Body of pancreas (tissue), 4 donors: ENCODE measurements around the gene SFXN1. TPM values are rescaled to one million over a fixed set of nuclear protein-coding genes. Genes with fewer than 3 reads are reported as not detected.

Source experiments
- ATAC-seq: fragments of 150-250 bp; one replicate; pipeline ENCODE4 v1.9.1; 2016
- DNase-seq, 4 donors: peaks; one replicate each; pipeline ENCODE4 v3.0.0-alpha.2; 2019
- H3K27ac ChIP-seq, 4 donors: fragments of 200-600 bp; sonication (generic); 1 replicate in 3 of 4; 2 replicates in 1 of 4; pipeline versions ENCODE4 v1.5.1 to v1.6.1; 2016 to 2019; ENCODE audit warnings: mild to moderate bottlenecking in 1 of 4, mixed read lengths in 1 of 4, moderate library complexity in 1 of 4
- H3K27me3 ChIP-seq, 2 donors: fragments of 200-600 bp; sonication (generic); one replicate each; pipeline ENCODE4 v1.6.0; 2016; ENCODE audit warnings: mild to moderate bottlenecking in 1 of 2
- H3K36me3 ChIP-seq, 2 donors: fragments of 200-600 bp; sonication (generic); replicated peaks in 1 of 2; 2 replicates each; pipeline ENCODE4 v1.5.1; 2016; ENCODE audit warnings: low read depth in 2 of 2; ENCODE audit not compliant: insufficient read depth in 1 of 2
- H3K4me1 ChIP-seq: fragments of 200-600 bp; sonication (generic); one replicate; pipeline ENCODE4 v1.6.0; 2016
- H3K4me3 ChIP-seq, 2 donors: fragments of 200-600 bp; sonication (generic); 1 replicate in 1 of 2; 2 replicates in 1 of 2; pipeline ENCODE4 v1.5.1; 2016 to 2019
- H3K9me3 ChIP-seq, 3 donors: fragments of 200-600 bp; sonication (generic); 1 replicate in 2 of 3; 2 replicates in 1 of 3; pipeline ENCODE4 v1.5.1; 2016
- CTCF ChIP-seq, 7 experiments: fragments of 450-650 bp in 4 of 7; fragments of 200-600 bp in 3 of 7; sonication (generic) in 3 of 7; IDR thresholded peaks; one replicate each; pipeline ENCODE4 v1.5.1; 2016 to 2019; ENCODE audit warnings: antibody characterized with exemption in 7 of 7
- POLR2A ChIP-seq, 3 donors: fragments of 450-650 bp; IDR thresholded peaks; one replicate each; pipeline ENCODE4 v1.6.1; 2016; ENCODE audit warnings: antibody characterized with exemption in 3 of 3, mild to moderate bottlenecking in 2 of 3
- whole genome bisulfite sequencing, 2 donors: methylation state at CpG; one replicate each; pipeline ENCODE4 v1.1.5; 2017; 5-methylcytosine and 5-hydroxymethylcytosine counted together
- intact Hi-C: fragments of 100-400 bp; cut with DNase I; formaldehyde crosslinking; loops from one replicate; pipeline ENCODE4 v1.15.1; 2023
- total RNA-seq, 2 donors: library from RNA; depleted of rRNA; stranded (reverse); fragments of >200 nt; gene quantifications; one replicate each; pipeline ENCODE4 v1.1.0, GENCODE V29; 2016

Gene SFXN1
- total RNA-seq, 2 donors from 2014 or later, result 11.7 to 29.3 TPM

GRCh38 chr5:175550055-175550805, 71.9 kb downstream of the SFXN1 start:
- TF ChIP-seq POLR2A (IDR thresholded peaks at IDR 0.05) (no peak), CTCF (IDR thresholded peaks at IDR 0.05) (no peak)
- H3K27me3 ChIP-seq, result no peaks in the 10 kb centered on the region
- ATAC-seq (no peak), DNase-seq (no peak)
- intact Hi-C loops, result no loop called here
- H3K27ac ChIP-seq, result no peak overlapping the region
- H3K4me1 ChIP-seq, result no peaks in the 10 kb centered on the region
- no peaks in the 10 kb centered on the region for H3K36me3 ChIP-seq
- no peaks in the 10 kb centered on the region for H3K9me3 ChIP-seq
- WGBS, 2 donors, result 51 to 65% methylated on average over 4 of the region's 4 CpGs
- H3K4me3 ChIP-seq, result no peak overlapping the region

GRCh38 chr5:175551266-175551665, 72.9 kb downstream of the SFXN1 start:
- WGBS, 2 donors, result 47 to 62% methylated on average over 4 of the region's 4 CpGs
- Histone ChIP-seq H3K27me3 (no peaks in the 10 kb centered on the region), H3K27ac (no peak overlapping the region), H3K9me3 (no peaks in the 10 kb centered on the region), H3K36me3 (no peaks in the 10 kb centered on the region), H3K4me1 (no peaks in the 10 kb centered on the region), H3K4me3 (no peak overlapping the region)
- ATAC-seq (no peak), DNase-seq (no peak)
- intact Hi-C loops, result no loop called here
- no peak for TF ChIP-seq CTCF (IDR thresholded peaks at IDR 0.05)
- no peak for TF ChIP-seq POLR2A (IDR thresholded peaks at IDR 0.05)

- 70 to 71% methylated on average over 8 of the region's 8 CpGs for WGBS, 2 donors
- H3K4me1 ChIP-seq, result no peaks in the 10 kb centered on the region
- no peaks in the 10 kb centered on the region for H3K9me3 ChIP-seq
- H3K27me3 ChIP-seq, result peaks cover 0 to 5% of the 10 kb centered on the region in 2 donors
- DNase-seq (no peak), ATAC-seq (no peak)
- H3K4me3 ChIP-seq, result no peak overlapping the region
- intact Hi-C loops, result no loop called here
- no peak overlapping the region for H3K27ac ChIP-seq
- no peak for TF ChIP-seq CTCF (IDR thresholded peaks at IDR 0.05)
- TF ChIP-seq POLR2A (IDR thresholded peaks at IDR 0.05), result no peak
- no peaks in the 10 kb centered on the region for H3K36me3 ChIP-seq
Measured at GRCh38 chr5:175554296-175554695, 75.9 kb downstream of the SFXN1 start.

GRCh38 chr5:175555168-175555785, 76.9 kb downstream of the SFXN1 start:
- no peak for DNase-seq
- H3K27ac ChIP-seq, result no peak overlapping the region
- no peak for ATAC-seq
- H3K36me3 ChIP-seq, result no peaks in the 10 kb centered on the region
- WGBS, 2 donors, result 70 to 80% methylated on average over 12 of the region's 12 CpGs
- no peaks in the 10 kb centered on the region for H3K4me1 ChIP-seq
- H3K27me3 ChIP-seq, result peaks cover 0 to 5% of the 10 kb centered on the region in 2 donors
- intact Hi-C loops, result no loop called here
- H3K9me3 ChIP-seq, result no peaks in the 10 kb centered on the region
- H3K4me3 ChIP-seq, result no peak overlapping the region
- TF ChIP-seq CTCF (IDR thresholded peaks at IDR 0.05) (no peak), POLR2A (IDR thresholded peaks at IDR 0.05) (no peak)
